ENCODE measurements around the gene ROR1. TPM values are rescaled to one million over a fixed set of nuclear protein-coding genes. Genes with fewer than 3 reads are reported as not detected.

Gene ROR1
- total RNA-seq, 1 experiment from 2014 or later = 19.0 TPM

GRCh38 chr1:64112281-64112680, 338.5 kb downstream of the ROR1 start:
- Histone ChIP-seq H3K4me1 (replicated peaks; ENCODE audit: insufficient read depth) (no peaks in the 10 kb centered on the region), H3K27ac (no peak overlapping the region), H3K4me2 (no peak overlapping the region), H3K36me3 (ENCODE audit: low read depth) (no peaks in the 10 kb centered on the region), H3F3A (ENCODE audit: insufficient read depth, low read depth) (no peaks in the 10 kb centered on the region; the same call in 1 of the 2 replicates), H3K27me3 (ENCODE audit: insufficient read depth, low read depth) (no peaks in the 10 kb centered on the region), H3K4me3 (no peak overlapping the region), H2AFZ (no peak overlapping the region), H4K20me1 (ENCODE audit: insufficient read depth) (no peaks in the 10 kb centered on the region), H3K9me3 (ENCODE audit: insufficient read depth, low read depth) (no peaks in the 10 kb centered on the region), H3K79me2 (ENCODE audit: low read depth) (no peaks in the 10 kb centered on the region), H3K9me2 (ENCODE audit: insufficient read depth) (no peaks in the 10 kb centered on the region)
- TF ChIP-seq CTCF (conservative IDR thresholded peaks at IDR 0.05) (no peak), EZH2 (IDR thresholded peaks at IDR 0.05; ENCODE audit: low read depth) (no peak)
- BruUV-seq (replicated peaks) = no TSS peak
- CTCF ChIA-PET = no interaction called here
- intact Hi-C loops (cut with micrococcal nuclease; ENCODE audit: unreplicated experiment) = no loop called here
- POLR2A ChIA-PET (ENCODE audit: unreplicated experiment) = no interaction called here
- DNase-seq = peak; percentile 12 to 72

DNA sequence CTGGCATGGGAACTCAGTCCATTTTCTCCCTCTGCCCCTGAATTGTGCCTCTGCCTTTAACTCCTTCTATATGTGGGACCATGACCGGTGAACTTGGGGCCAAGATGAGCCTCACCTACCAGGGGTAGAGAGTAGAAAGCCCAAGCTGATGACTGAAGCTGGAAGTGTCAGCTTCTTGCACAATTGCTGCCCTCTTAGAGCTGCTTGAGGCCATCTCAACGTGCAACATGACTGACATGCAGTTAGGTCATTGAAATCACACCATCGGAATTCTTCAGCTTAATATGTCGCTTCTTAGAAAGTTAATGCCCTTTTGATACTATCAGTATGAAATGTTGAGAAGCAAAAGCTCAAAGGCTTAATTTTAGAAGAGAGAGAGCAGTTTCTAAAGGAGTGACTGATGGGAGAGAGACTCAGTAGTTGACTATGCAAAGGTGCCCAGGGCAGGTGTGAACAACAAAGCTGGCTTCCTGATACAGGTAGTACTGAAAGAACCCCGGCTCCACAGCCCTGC, 340.3 kb downstream of the ROR1 start:
- H3K79me2 ChIP-seq (ENCODE audit: low read depth) = no peaks in the 10 kb centered on the region
- ChIA-PET POLR2A (ENCODE audit: unreplicated experiment) (no interaction called here), CTCF (no interaction called here)
- H2AFZ ChIP-seq = no peak overlapping the region
- H3K9me3 ChIP-seq (ENCODE audit: insufficient read depth, low read depth) = no peaks in the 10 kb centered on the region
- no peak overlapping the region for H3K4me3 ChIP-seq
- H3K4me2 ChIP-seq = no peak overlapping the region
- no peaks in the 10 kb centered on the region for H3K36me3 ChIP-seq (ENCODE audit: low read depth)
- intact Hi-C loops (cut with micrococcal nuclease; ENCODE audit: unreplicated experiment) = no loop called here
- H3K27me3 ChIP-seq (ENCODE audit: insufficient read depth, low read depth) = no peaks in the 10 kb centered on the region
- no peaks in the 10 kb centered on the region for H3K4me1 ChIP-seq (replicated peaks; ENCODE audit: insufficient read depth)
- no peaks in the 10 kb centered on the region for H4K20me1 ChIP-seq (ENCODE audit: insufficient read depth)
- no peak for DNase-seq
- no TSS peak for BruUV-seq (replicated peaks)
- no peak overlapping the region for H3K27ac ChIP-seq
- no peaks in the 10 kb centered on the region; the same call in 1 of the 2 replicates for H3F3A ChIP-seq (ENCODE audit: insufficient read depth, low read depth)
- no peaks in the 10 kb centered on the region for H3K9me2 ChIP-seq (ENCODE audit: insufficient read depth)
- TF ChIP-seq CTCF (conservative IDR thresholded peaks at IDR 0.05) (no peak), EZH2 (IDR thresholded peaks at IDR 0.05; ENCODE audit: low read depth) (no peak)

GRCh38 chr1:64116537-64116936, 342.7 kb downstream of the ROR1 start:
- H3K4me2 ChIP-seq = no peak overlapping the region
- H3K9me3 ChIP-seq (ENCODE audit: insufficient read depth, low read depth) = no peaks in the 10 kb centered on the region
- H3K79me2 ChIP-seq (ENCODE audit: low read depth) = no peaks in the 10 kb centered on the region
- H3F3A ChIP-seq (ENCODE audit: insufficient read depth, low read depth) = no peaks in the 10 kb centered on the region
- TF ChIP-seq EZH2 (IDR thresholded peaks at IDR 0.05; ENCODE audit: low read depth) = no peak
- no peak for TF ChIP-seq CTCF (conservative IDR thresholded peaks at IDR 0.05)
- no peak for DNase-seq
- intact Hi-C loops (cut with micrococcal nuclease; ENCODE audit: unreplicated experiment) = no loop called here
- H3K36me3 ChIP-seq (ENCODE audit: low read depth) = no peaks in the 10 kb centered on the region
- CTCF ChIA-PET = no interaction called here
- BruUV-seq (replicated peaks) = no TSS peak
- no peak overlapping the region for H3K4me3 ChIP-seq
- H3K27me3 ChIP-seq (ENCODE audit: insufficient read depth, low read depth) = no peaks in the 10 kb centered on the region
- POLR2A ChIA-PET (ENCODE audit: unreplicated experiment) = no interaction called here
- H3K27ac ChIP-seq = no peak overlapping the region
- H3K4me1 ChIP-seq (replicated peaks; ENCODE audit: insufficient read depth) = no peaks in the 10 kb centered on the region
- no peak overlapping the region for H2AFZ ChIP-seq
- no peaks in the 10 kb centered on the region for H4K20me1 ChIP-seq (ENCODE audit: insufficient read depth)
- H3K9me2 ChIP-seq (ENCODE audit: insufficient read depth) = no peaks in the 10 kb centered on the region
